SIG-M5 treated with dmso at 0.1 percent for 504 hours (cell line): ENCODE results near the gene TLK1.
"Not testable (repeated sequence)": the region's sequence is repeated elsewhere in the genome, so short reads cannot be mapped to it uniquely, and the experiment has no call there.

Experiments
- DNase-seq: peaks from one replicate; lab custom pipeline; 2025; ENCODE audit not compliant: unreplicated experiment; lab: John Stamatoyannopoulos, UW

TLK1 gene

GRCh38 chr2:171086352-171087290 lies 74.1 kb downstream of the TLK1 start:
- peak; percentile 43 for DNase-seq

- no peak for DNase-seq
Observed at GRCh38 chr2:171084128-171084527, 76.6 kb downstream of the TLK1 start.

GRCh38 chr2:171083451-171083850 lies 77.2 kb downstream of the TLK1 start:
- no peak for DNase-seq

DNA sequence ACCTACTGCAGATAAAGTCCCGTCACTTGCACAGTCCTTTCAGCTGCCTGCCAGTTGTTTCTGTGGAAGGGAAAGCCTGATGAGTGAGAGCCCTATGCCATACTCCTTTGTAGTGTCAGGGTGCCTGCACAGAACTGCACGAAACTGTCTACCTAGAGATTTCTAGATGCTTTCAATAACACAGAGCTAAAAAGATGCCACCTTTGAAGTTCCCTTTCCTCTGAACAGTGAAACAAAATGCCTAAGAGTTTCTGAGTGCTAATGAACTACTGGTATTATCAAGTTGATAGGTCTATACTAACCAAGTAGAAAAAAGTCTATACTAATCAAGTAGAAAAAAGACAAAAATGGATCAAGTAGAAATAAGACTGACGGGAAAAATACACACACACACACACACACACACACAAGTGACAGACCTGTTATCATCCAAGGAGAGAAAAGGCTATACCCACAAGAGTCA lies 79.0 kb downstream of the TLK1 start:
- no peak for DNase-seq

- no peak for DNase-seq
Observed at GRCh38 chr2:171080607-171081006, 80.1 kb downstream of the TLK1 start.

DNA sequence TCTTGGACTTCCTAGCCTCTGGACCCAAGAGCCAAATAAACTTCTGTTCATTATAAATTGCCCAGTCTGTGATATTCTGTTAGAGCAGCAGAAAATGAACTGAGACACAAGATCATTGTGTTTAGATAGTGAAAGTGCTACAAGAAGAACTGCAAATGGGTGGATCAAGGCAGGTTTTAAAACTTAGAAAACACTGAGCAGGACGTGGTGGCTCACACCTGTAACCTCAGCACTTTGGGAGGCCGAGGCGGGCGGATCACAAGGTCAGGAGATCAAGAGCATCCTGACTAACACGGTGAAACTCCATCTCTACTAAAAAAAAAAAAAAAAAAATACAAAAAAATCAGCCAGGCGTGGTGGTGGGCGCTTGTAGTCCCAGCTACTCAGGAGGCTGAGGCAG lies 84.3 kb downstream of the TLK1 start:
- not testable (repeated sequence) for DNase-seq

DNA sequence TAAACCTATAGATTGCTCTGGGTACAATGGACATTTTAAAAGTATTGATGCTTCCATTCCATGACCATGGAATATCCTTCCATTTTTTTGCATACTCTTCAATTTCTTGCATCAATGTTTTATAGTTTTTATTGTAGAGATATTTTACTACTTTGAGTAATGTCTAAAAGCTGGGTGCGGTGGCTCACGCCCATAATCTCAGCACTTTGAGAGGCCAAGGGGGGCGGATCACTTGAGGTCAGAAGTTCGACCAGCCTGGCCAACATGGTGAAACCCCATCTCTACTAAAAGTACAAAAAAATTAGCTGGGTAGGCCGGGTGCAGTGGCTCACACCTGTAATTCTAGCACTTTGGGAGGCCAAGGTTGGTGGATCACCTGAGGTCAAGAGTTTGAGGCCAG lies 88.5 kb downstream of the TLK1 start:
- no peak for DNase-seq

- DNase-seq, result no peak
Observed at GRCh38 chr2:171069286-171069956, 91.3 kb downstream of the TLK1 start.

- DNase-seq, result no peak
Observed at GRCh38 chr2:171066110-171066509, 94.6 kb downstream of the TLK1 start.

- DNase-seq, result no peak
Observed at GRCh38 chr2:171057575-171057974, 103.1 kb downstream of the TLK1 start.

GRCh38 chr2:171056307-171056706 lies 104.4 kb downstream of the TLK1 start:
- DNase-seq, result no peak

GRCh38 chr2:171049691-171050090 lies 111.0 kb downstream of the TLK1 start:
- no peak for DNase-seq

DNA sequence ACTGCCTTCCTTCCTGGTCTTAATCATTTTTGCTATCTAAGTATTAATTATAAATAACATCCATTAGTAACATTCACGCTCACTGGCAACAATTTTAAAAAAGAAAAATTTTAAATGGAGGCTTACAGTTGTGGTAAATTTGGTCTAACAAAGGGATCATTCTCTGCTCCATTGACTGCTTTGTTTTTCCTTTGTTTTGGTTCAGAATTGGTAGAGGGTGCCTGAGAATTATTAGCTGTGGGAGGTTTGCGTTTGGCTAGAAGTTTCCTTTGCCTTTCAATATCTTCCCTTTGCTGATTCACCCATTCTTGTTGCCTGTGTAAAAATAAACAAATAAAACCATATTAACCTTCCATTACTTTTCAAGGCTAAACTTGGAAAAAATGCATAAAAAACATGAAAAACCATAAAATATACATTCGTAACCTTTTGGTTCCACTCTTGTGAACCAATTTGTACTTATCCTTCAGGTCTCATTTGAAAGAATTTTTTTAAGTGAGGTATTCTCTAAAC lies 114.6 kb downstream of the TLK1 start:
- DNase-seq, result no peak

DNA sequence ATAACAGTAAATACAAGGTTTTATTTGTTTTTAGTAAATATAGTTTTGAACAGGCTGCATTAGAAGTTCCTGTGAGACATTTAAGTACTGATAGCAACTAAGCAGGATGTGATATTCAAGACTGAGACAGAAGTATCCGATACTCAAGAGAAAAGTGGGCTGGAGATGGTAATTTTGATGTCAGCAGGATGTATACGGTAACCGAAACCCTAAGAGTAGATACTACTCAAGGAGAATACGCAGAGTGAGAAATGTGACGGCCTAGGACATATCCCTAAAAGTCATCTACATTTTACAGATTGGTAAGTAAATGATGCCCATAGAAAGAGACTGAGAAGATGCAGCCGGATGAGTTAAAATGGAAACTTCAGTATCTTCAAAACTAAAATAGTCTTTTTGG lies 116.3 kb downstream of the TLK1 start:
- DNase-seq, result no peak

DNA sequence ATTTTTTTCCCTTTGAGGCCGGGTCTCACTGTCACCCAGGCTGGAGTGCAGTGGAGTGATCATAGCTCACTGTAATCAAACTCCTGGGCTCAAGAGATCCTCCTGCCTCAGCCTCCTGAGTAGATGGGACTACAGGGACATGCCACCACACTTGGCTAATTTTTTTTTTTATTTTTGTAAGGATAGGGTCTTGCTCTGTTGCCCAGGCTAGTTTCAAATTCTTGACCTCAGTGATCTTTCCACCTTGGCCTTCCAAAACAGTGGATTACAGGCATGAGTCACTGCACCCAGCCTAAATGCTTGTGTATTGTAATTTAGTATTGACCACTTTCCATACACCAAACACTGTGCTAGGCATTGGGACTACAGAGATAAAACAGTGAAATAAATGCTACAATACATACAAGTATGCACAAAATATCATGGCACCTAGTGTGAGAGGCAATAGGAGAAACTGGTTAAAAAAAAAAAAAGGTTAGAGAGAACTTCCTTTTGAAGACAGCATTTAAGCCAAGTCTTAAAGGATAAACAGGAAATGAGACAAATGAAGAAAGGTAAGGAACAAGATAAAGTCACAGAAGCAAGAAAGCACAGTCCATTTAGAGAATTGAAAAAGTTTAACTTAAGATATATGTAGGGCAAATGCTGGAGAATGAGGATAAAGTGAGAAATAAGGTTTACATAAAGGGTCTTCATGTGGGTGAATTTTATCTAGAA lies 118.3 kb downstream of the TLK1 start:
- no peak for DNase-seq

- no peak for DNase-seq
Observed at GRCh38 chr2:171036532-171036931, 124.2 kb downstream of the TLK1 start.

DNA sequence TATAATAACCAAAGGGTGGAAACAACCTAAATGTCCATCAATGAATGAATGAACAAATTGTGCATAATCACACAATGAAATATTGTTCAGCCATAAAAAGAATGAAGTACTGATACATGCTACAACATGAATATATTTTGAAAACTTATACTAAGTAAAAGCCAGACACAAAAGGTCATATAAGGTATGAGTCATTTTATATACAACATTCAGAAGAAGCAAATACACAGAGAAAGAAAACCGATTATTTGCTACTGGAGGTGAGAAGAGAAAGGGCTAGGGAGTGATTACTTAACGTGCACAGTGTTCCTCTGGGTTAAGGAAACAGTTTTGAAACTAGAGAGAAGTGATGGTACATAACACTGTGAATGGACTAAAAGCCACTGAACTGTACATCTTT lies 126.4 kb downstream of the TLK1 start:
- DNase-seq, result no peak

DNA sequence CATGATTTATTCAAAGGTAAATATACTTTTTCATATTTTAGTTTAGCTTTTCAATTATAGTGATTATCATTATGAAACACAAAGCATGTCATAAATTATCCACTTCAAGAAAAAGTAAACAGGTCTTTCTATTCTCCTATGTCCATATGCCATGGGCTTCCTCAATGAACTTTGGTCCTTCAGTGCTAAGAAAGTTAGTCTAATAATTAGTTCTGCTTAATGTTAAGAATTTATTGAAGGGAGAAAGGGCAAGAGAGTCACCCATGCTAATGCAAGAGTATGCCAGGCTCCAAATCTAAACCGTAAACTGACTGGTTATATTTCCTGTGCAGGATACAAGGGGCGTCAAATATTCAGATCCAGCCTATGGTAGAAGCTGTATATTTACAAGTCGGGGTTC lies 135.5 kb downstream of the TLK1 start:
- DNase-seq, result no peak

- DNase-seq, result no peak
Observed at GRCh38 chr2:171018522-171018921, 142.2 kb downstream of the TLK1 start.

- DNase-seq, result no peak
Observed at GRCh38 chr2:171016125-171016524, 144.6 kb downstream of the TLK1 start.

GRCh38 chr2:171013851-171014250 lies 146.8 kb downstream of the TLK1 start:
- DNase-seq, result no peak
